AG10803 (cell line): ENCODE data around the gene DMD.

Experiments used
- DNase-seq: peaks from one replicate; pipeline ENCODE4 v3.0.0; 2010; ENCODE audit warnings: low read depth
- H3K4me3 ChIP-seq: 2 replicates; pipeline ENCODE4 v1.5.1; 2011; ENCODE audit warnings: mild to moderate bottlenecking, low read length, control low read depth
- CTCF ChIP-seq: conservative IDR thresholded peaks from 2 replicates; pipeline ENCODE4 v1.5.1; 2011; ENCODE audit warnings: mild to moderate bottlenecking, low read length, control low read depth, inconsistent platforms

The DMD gene

DNA sequence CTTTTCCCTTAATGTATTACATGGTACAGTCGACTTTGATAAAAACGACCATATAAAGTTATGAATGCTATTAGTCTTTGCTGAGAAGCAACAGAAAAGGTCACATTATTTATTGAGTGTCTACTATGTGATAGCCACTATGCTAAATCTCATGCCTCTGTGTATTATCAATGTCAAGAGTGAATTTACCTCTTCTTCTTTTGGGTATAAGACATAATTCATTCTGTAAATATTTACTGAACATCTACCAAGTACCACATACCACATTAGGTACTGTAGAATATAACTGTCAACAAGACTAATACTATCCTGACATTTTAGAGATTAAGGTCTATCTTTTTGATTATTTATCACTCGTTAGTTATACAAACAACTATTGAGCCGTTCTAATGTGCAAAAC, 1870.8 kb downstream of the DMD start:
- H3K4me3 ChIP-seq, result no peak overlapping the region
- DNase-seq, result no peak
- TF ChIP-seq CTCF, result no peak

DNA sequence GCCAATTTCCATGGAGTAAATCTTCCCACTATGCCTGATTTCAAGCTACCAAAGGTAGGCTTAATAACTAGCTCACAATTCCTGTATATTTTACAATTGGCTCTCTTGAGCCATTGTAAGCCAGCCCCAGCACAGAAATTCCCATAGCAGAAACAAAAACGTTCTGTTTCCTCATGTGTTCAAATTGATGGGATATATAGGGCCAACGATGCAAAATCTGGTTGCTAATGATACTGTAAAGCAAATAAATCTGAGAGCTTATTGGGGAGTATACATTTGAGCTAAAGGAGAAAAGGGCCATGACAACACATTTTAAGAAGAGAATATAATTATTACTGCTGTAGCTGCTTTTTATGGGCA, 1872.4 kb downstream of the DMD start:
- no peak for DNase-seq
- no peak overlapping the region for H3K4me3 ChIP-seq
- TF ChIP-seq CTCF, result no peak

- peak; percentile 4 for DNase-seq
- no peak for TF ChIP-seq CTCF
- H3K4me3 ChIP-seq, result no peak overlapping the region
Measured at GRCh38 chrX:31337332-31337731, 1874.0 kb downstream of the DMD start.

DNA sequence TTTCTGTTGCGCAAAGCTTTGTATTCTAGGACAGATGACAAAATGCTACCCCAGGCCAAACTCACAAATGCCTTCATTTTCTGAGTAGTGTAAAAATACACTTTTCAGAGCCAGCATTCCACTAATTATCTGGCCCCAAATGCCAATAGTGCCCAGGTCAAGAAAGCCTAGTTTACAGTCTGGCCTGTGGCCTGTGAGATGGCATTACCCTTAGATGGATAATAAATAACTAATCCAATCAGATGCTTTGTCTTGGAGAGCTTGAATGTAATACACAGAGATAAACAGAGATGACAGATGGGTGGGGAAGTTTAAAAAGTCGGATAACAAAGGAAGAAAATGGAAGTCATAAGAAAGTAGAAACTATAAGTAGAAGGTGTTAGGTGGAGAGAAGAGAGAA, 1874.9 kb downstream of the DMD start:
- TF ChIP-seq CTCF, result no peak
- H3K4me3 ChIP-seq, result no peak overlapping the region
- no peak for DNase-seq

- no peak for DNase-seq
- no peak for TF ChIP-seq CTCF
- H3K4me3 ChIP-seq, result no peak overlapping the region
Measured at GRCh38 chrX:31334997-31335396, 1876.4 kb downstream of the DMD start.

DNA sequence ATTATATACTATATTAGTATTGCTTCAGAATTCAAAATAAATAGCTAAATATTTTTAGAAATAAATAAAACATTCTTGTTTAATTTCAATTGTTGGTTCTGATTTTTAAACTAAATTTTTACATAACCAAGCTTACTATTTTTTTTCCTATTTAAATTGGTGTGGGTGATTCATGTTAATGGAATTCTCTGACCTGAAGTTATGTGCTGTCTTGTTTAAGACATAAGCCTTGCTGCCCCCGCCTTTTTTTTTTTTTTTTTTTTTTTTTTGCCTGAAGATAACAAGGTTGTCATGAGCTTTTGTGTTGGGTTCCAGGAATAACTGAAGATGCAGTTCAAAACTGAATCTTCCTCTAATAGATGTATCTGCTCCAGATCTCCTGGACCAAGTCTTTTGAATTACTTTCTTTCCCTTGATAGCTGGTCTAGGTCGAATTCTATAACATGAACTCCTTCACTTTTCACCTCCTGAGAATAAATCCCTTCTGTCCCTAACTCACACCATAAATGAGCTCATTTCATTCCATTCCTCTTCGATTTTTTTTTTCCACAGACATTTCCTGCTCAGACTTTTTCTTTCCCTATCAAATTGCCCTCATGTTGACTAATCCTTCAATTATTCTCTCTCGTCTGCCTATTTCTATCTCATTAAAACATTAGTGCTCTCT, 1878.1 kb downstream of the DMD start:
- peak; percentile 61 for DNase-seq
- TF ChIP-seq CTCF, result no peak
- H3K4me3 ChIP-seq, result no peak overlapping the region

DNA sequence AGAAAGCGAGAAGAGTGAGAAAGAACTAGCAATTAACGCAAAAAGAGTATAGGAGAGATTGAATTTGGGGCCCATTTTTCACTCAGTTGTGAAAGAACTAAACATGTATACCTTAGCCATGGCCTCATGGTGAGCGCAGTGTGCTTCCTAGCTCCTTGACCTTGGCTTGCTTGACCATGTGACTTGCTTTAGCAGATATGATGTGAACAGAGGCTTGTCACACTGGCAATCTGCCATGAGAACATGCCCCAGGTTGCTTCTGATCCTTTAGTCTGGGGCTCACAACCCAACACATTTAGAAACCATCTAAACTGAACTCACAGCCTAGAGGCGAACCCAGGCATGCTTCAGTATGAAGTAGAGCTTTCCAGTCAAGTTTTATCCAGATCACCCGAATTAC, 1879.4 kb downstream of the DMD start:
- DNase-seq, result no peak
- no peak for TF ChIP-seq CTCF
- H3K4me3 ChIP-seq, result no peak overlapping the region
